Measurements from ENCODE around the gene PTPRR. TPM values are rescaled to one million over a fixed set of nuclear protein-coding genes. Genes with fewer than 3 reads are reported as not detected.

PTPRR gene
- total RNA-seq, 2 donors from 2014 or later, result 21.8 to 43.8 TPM

GRCh38 chr12:70670948-70671347 lies 249.6 kb downstream of the PTPRR start:
- DNase-seq, result no peak
- intact Hi-C loops (cut with DNase I), result no loop called here
- H3K27ac ChIP-seq, result no peak overlapping the region
- H3K27me3 ChIP-seq, result no peaks in the 10 kb centered on the region
- H3K4me1 ChIP-seq, result no peaks in the 10 kb centered on the region
- no peak overlapping the region for H3K4me3 ChIP-seq
- TF ChIP-seq CTCF (IDR thresholded peaks at IDR 0.05), result no peak
- no peaks in the 10 kb centered on the region for H3K9me3 ChIP-seq
- no peak overlapping the region for H3K9ac ChIP-seq (ENCODE audit: low read depth in 2 of 2, low read length in 2 of 2)
- no peaks in the 10 kb centered on the region for H3K36me3 ChIP-seq

GRCh38 chr12:70667253-70667652 lies 253.3 kb downstream of the PTPRR start:
- no peaks in the 10 kb centered on the region for H3K27me3 ChIP-seq
- no peak overlapping the region for H3K4me3 ChIP-seq
- no peaks in the 10 kb centered on the region for H3K4me1 ChIP-seq
- DNase-seq, result no peak
- H3K27ac ChIP-seq, result no peak overlapping the region
- intact Hi-C loops (cut with DNase I), result no loop called here
- TF ChIP-seq CTCF (IDR thresholded peaks at IDR 0.05), result no peak
- no peaks in the 10 kb centered on the region for H3K36me3 ChIP-seq
- no peak overlapping the region for H3K9ac ChIP-seq (ENCODE audit: low read depth in 2 of 2, low read length in 2 of 2)
- no peaks in the 10 kb centered on the region for H3K9me3 ChIP-seq

- Histone ChIP-seq H3K4me3 (no peak overlapping the region), H3K9ac (ENCODE audit: low read depth in 2 of 2, low read length in 2 of 2) (no peak overlapping the region), H3K27me3 (no peaks in the 10 kb centered on the region), H3K4me1 (no peaks in the 10 kb centered on the region), H3K27ac (no peak overlapping the region), H3K9me3 (no peaks in the 10 kb centered on the region), H3K36me3 (no peaks in the 10 kb centered on the region)
- DNase-seq, result no peak
- intact Hi-C loops (cut with DNase I), result no loop called here
- TF ChIP-seq CTCF (IDR thresholded peaks at IDR 0.05), result no peak
Observed at GRCh38 chr12:70666364-70666763, 254.2 kb downstream of the PTPRR start.

GRCh38 chr12:70664465-70664881 lies 256.1 kb downstream of the PTPRR start:
- intact Hi-C loops (cut with DNase I), result no loop called here
- no peaks in the 10 kb centered on the region for H3K9me3 ChIP-seq
- no peak overlapping the region for H3K27ac ChIP-seq
- no peaks in the 10 kb centered on the region for H3K4me1 ChIP-seq
- no peak overlapping the region for H3K4me3 ChIP-seq
- no peak for TF ChIP-seq CTCF (IDR thresholded peaks at IDR 0.05)
- no peak for DNase-seq
- no peaks in the 10 kb centered on the region for H3K27me3 ChIP-seq
- H3K36me3 ChIP-seq, result no peaks in the 10 kb centered on the region
- H3K9ac ChIP-seq (ENCODE audit: low read depth in 2 of 2, low read length in 2 of 2), result no peak overlapping the region

GRCh38 chr12:70663838-70664237 lies 256.7 kb downstream of the PTPRR start:
- H3K27ac ChIP-seq, result no peak overlapping the region
- intact Hi-C loops (cut with DNase I), result no loop called here
- no peaks in the 10 kb centered on the region for H3K27me3 ChIP-seq
- no peak for TF ChIP-seq CTCF (IDR thresholded peaks at IDR 0.05)
- no peak for DNase-seq
- no peaks in the 10 kb centered on the region for H3K36me3 ChIP-seq
- no peaks in the 10 kb centered on the region for H3K9me3 ChIP-seq
- no peaks in the 10 kb centered on the region for H3K4me1 ChIP-seq
- no peak overlapping the region for H3K9ac ChIP-seq (ENCODE audit: low read depth in 2 of 2, low read length in 2 of 2)
- H3K4me3 ChIP-seq, result no peak overlapping the region

Measured in colonic mucosa (tissue), 4 donors.